ENCODE results near the gene POLR3B.

GRCh38 chr12:106333010-106333409 lies 24.5 kb upstream of the POLR3B start:
- TF ChIP-seq CTCF (IDR thresholded peaks at IDR 0.05) (no peak), EP300 (IDR thresholded peaks at IDR 0.05) (no peak), POLR2A (IDR thresholded peaks at IDR 0.05) (no peak)
